ENCODE data around the gene CNIH2.
"Not testable (repeated sequence)": the region's sequence is repeated elsewhere in the genome, so short reads cannot be mapped to it uniquely, and the experiment has no call there.

Gene CNIH2

DNA sequence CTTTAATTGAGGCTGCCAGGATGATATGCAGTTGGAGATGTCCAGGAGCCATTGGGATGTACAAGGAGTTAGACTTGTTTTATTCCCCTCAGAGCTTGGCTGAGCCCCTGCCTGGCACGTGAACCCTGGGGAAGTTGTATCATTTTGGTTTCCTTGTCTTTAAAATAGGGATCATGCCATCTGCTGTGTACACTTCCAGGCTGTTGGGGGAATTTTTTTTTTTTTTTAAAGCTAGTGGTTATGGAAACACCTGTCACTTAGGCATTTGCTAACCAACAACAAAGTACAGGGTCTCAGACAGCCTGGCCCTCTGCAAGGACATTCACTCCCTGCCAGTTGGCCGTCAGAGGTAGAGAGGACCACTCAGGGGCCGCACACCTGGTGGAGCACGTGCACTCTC is 18.0 kb upstream of the CNIH2 start:
- DNase-seq: no peak

DNA sequence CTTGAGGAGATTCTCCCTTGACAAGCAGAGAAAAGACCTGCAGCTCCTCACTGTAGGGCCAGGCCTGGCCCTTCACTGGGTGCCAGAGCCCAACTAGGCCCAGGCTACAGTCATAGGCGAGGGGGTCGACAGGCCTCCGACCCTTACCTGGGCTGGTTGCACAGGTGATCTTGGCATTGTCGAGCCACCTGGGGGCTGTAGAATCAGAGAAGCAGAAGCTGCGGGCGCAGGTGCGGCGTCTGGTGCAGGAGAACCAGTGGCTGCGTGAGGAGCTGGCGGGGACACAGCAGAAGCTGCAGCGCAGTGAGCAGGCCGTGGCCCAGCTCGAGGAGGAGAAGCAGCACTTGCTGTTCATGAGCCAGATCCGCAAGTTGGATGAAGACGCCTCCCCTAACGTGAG is 16.4 kb upstream of the CNIH2 start:
- no peak for DNase-seq

DNA sequence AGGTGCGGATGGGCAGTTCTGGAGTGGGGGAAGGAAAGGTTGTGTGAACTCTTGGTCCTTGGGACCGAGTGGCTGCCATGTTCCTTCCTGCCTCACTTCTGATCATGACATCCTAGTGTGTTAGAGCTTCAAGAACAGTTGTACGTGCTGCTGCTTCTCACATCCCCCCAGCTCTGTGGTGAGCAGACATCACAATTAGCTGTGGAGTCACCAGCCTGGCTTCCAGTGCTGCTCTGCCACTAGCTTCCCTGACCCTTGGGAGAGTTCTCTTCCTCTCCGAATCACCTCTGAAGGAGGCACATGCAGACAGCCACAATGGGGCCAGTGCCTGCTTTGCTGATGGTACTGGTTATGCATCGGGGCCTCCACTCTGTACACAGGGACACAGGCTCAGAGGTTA is 15.8 kb upstream of the CNIH2 start:
- no peak for DNase-seq

DNA sequence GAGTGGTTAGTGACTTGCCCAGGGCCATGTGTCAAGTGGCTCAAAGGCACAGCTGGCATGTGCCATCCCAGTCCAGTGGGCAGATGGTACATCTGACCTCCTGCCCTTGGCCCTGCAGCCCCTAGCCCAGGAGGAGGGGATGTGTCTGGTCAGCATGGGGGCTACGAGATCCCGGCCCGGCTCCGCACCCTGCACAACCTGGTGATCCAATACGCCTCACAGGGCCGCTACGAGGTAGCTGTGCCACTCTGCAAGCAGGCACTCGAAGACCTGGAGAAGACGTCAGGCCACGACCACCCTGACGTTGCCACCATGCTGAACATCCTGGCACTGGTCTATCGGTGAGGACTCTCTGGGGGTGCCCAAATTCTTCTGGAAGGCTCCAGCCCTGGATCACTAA is 15.3 kb upstream of the CNIH2 start:
- DNase-seq: no peak

DNA sequence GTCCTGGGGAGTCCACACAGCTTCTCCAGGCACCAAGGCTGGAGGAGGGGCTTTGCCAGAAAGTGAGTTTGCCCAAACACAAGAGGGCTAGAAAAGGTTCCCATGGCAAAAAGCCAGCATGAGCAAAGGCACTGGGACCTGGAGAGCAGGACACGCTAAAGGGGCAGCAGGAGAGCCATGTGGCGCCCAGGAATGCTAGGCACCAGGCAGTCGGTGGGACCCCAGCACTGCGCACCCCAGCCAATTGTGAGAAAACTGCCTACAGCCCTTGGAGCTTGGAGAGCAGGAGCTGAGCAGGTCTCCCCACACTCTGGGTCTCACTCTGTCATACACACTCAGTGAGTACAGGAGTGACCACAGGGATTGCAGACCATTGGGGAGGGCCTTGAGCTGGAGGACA is 14.7 kb upstream of the CNIH2 start:
- no peak for DNase-seq

DNA sequence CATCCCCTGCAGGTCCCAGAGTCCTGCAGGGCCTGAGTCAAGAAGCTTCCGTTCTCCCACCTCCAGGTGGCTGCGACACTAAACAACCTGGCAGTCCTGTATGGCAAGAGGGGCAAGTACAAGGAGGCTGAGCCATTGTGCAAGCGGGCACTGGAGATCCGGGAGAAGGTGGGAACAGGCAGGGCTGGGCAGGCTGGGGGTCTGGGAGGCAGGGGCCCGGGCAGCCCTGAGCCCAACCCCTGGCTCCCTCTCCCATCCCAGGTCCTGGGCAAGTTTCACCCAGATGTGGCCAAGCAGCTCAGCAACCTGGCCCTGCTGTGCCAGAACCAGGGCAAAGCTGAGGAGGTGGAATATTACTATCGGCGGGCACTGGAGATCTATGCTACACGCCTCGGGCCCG is 14.2 kb upstream of the CNIH2 start:
- DNase-seq: no peak

DNA sequence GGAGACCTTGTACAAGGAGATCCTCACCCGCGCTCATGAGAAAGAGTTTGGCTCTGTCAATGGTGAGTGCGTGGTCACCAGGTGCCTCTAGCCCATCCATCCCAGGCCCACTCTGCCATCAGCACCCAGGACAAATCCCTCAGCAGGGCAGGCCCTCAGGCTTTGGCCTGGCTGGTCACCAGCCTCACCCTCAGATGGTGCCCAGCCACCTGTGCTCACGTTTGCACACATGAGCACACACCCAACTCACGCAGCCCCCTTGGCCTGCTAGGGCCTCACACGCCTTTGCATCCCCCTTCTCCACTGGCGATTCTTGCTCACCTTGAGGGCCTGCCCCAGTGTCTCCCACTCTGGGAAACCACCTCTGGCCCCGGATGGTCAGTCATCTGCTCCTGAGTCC is 13.6 kb upstream of the CNIH2 start:
- no peak for DNase-seq

DNA sequence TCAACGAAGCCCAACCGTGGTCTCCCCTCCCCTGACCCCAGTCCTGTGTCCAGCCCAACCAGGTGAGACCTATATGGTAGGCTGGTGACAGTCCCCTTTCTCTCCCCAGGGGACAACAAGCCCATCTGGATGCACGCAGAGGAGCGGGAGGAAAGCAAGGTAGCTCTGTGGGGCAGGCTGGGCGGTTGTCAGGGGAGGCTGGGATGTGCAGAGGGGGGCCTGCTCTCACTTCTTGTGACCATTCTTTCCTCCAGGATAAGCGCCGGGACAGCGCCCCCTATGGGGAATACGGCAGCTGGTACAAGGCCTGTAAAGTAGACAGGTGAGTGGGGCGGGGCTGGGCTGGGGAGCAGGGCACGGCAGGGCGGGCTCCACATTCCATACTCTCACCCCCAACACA is 13.1 kb upstream of the CNIH2 start:
- DNase-seq: peak; percentile 46

DNA sequence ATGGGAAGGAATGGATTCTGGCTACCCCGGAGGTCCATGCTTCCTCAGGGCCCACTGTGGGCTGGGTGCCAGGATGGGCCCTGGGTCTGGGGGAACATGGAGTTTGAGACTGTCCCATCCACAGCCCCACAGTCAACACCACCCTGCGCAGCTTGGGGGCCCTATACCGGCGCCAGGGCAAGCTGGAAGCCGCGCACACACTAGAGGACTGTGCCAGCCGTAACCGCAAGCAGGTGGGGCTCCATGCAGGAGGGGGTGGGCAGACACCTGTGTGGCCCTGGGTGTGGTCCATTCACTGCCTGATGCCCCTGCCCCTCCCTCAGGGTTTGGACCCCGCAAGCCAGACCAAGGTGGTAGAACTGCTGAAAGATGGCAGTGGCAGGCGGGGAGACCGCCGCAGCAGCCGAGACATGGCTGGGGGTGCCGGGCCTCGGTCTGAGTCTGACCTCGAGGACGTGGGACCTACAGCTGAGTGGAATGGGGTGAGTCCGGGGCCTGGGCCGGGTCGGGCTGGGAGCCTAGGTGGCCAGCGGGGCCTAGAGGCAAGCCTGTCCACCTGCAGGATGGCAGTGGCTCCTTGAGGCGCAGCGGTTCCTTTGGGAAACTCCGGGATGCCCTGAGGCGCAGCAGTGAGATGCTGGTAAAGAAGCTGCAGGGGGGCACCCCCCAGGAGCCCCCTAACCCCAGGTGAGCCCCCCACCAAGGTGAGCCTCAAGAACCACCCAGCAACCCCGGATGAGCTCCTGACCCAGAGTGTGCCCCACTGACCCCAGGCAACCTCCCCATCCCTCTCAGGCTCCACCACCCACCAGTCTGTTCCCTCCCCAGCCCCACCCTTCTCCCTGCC is 12.2 kb upstream of the CNIH2 start:
- no peak for DNase-seq

DNA sequence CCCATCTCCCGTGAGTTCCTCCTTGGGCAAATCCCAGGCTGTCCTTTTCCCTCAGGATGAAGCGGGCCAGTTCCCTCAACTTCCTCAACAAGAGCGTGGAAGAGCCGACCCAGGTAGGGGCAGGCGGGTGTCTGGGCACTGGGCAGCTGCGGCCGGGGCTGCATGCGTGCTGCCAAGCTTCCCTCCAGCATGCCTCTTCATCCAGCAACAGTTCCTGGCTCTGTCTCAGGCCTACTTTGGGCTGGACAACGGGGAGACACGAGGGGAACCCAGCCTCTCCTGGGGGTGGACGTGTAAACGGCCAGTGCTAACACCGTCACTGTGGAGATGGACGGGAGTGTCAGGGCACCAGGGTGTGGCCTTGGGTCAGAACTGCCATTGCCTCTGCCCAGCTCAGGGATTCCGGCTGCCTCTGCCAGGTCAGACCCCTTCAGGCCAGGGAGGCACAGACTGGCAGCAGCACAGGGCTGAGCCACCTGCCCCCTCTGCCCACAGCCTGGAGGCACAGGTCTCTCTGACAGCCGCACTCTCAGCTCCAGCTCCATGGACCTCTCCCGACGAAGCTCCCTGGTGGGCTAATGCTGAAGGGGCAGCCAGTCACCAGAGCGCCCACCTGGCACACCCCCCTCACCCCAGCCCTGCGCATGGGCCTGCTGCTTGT is 11.5 kb upstream of the CNIH2 start:
- no peak for DNase-seq

DNA sequence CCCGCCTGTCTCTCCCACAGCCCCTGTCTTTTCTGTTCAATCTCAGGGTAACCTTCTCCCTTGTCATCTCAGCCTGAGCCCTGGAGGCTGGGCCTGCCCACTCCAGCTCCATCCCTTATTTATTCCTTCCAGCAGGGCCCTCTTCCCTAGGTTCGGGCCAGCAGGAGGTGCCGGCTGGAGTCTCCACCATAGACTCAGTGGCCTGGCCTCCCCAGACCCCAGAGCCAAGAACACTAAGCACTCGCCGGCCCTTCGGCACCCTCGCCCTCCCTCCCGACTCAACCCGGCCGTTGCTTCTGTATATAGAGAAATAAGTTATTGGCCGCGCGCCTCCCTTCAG is 11.0 kb upstream of the CNIH2 start:
- no peak for DNase-seq

DNA sequence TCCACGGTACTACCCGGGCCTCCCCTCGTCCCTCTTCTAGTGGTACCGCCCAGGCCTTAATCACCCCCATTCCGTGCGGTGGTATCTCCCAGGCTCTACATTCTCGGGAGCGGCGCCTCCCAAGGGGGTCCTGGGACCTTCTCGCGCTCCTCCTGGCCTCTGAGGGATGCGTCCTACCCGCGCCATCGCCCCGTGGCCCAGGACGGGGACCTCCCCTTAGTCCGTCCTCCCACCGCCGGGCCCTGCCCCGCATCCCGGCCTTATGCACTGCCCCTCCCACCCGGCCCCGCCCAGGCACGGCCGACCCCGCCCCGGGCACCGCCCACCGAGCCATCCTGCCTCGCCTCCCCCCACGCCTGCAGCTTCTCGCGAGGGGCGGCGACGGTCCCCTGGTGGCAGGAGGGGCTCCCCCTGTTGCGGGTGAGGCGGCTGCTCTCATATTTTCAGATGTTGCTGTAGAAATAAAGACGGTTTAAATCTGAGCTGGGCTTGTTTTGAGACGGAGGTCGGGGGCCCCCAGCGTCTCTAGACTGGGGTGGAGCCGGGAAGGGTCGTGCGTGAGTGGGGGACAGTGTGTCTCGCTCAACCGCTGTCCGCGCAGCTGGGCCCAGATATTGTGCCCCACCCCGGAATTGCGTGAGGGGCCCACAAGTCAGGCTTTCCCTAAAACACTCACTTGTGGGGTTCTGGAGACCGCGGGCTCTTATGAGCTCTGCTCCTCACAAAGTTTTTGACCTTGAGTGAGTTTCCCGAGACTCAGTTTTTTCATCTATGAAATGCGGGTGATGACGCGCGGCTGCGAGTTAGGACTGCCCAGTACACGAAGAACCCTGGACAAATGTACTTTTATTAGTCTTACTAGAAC is 10.4 kb upstream of the CNIH2 start:
- peak; percentile 88 for DNase-seq

DNA sequence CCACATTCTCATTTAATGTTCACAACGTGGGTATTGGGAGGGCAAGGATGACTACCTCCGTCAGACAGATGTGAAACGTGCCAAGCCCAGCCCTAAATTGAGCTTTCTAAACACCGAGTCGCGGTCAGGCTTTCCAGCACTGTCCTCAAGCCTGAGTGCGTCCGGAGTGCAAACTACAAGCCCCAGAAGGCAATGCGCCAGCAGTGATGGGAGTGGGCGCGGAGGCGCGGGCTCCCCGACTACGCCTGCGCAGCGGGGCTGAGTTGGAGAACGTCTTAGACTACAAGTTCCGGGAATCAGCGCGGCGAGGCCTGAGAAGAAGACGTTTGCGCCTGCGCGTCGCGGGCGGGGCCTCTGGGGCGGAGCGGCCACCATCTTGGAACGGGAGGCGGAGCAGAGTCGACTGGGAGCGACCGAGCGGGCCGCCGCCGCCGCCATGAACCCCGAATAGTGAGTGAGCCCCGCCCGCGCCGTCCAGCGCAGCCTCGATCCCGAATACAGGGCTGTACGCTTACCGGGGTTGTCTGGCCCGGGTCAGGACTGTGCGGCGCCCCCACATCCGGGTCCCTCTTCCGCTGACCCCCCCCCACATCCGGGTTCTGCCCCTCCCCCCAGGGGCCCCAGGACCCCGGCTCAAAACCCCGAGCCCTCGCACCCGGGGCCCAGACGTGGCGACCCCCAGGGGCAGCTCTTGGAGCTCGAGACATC is 9.6 kb upstream of the CNIH2 start, which contains the start of gene RAB1B:
TSS of gene RAB1B (plus strand) at position 396 of the 708 bp plus-strand sequence. CDS start at position 437, 41 bp downstream.
- DNase-seq: peak; percentile 100

DNA sequence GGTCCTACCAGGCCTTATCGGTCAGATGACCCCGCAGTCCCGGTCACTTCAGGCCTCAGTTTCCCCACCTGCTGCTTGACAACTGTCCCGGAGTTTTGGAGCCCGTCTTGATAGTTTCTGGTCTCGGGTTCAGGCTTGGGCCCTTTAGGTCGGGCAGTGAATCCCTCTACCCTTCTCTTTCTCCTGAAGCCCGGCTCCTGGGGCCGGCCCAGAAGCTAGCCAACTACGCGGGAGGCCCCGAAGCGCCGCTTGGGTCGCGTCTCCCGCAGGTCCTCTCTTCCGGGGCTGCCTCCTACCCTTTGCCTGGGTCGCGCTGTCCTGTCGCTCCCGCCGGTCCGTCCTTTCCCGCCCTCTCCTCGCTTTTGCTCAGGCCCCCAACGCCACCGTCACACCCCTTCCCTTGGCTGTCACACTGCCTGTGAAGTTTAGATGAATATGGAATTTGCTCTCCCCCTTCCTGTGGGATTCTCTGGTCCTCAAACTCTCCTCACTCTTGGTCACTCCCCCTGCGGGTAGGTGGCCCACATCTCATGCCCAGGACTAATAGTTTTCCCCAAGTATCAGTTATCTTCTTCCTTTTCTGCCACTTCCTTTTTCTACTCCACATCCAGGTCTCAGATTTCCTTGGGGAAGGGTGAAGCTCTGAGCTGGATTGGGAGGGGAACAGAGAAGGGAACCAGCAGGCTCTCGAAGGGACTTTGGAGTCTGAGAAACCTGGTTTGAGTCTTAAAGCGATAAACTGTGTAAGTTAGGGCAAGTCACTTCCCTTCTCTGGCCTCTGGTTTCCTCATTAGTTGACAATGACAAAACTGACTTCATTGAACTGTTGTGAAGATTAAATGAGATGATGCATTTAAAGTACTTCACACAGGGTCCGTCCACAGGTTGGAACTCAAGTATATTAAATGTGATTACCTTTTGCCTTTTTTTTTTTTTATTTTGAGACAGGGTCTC is 8.7 kb upstream of the CNIH2 start:
- peak; percentile 29 for DNase-seq

DNA sequence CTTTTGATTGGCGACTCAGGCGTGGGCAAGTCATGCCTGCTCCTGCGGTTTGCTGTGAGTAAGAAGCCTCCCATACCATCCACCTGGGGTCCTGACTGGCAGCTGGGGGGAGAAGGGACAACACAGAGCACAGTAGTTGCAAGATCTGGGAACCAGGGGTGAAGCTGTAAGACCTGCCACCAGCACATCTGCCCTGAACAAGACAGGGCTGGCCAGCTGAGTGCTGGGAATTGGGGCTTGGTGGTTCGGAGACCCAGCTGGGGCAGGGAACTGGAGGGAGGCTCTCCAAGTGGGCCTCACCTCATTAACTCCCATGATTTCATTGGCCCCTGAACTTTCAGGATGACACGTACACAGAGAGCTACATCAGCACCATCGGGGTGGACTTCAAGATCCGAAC is 6.2 kb upstream of the CNIH2 start:
- DNase-seq: no peak

DNA sequence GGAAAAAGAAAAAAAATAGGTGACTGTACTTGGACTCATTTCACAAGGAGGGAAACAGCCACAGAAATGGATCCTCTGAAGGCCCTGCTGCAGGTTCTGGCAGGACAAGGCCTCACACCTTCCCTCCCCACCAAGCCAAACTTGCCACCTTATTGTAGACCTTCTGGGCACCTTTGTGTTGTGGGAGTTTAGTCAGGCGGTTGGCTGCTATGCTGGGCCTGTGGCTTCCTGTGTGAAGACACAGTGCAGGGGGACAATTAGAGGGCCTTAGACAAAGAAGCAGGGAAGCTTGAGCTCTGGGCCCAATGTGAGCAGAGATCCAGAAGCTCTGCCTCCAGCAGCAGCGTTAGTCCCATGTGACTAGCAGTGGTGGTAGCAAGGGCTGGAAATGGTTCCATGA is 5.4 kb upstream of the CNIH2 start:
- DNase-seq: no peak

DNA sequence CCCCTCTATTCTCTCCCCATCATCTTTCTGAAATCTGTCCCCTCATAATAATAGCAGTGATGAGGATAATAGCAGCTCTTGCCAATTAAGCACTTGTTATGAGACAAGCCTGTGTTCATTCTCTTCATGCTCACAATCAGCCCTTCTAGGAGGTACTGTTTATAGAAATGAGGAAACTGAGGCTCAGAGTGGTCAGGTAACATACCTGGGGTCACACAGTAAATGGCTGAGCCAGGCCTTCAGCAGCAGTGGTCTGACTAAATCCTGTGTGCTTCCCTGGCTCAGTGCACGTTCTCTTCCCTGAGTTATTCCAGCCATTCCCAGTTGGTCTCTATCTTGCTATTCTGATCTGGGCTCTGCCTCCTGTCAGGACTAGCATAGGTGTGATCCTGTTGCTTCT is 3.8 kb upstream of the CNIH2 start:
- no peak for DNase-seq

DNA sequence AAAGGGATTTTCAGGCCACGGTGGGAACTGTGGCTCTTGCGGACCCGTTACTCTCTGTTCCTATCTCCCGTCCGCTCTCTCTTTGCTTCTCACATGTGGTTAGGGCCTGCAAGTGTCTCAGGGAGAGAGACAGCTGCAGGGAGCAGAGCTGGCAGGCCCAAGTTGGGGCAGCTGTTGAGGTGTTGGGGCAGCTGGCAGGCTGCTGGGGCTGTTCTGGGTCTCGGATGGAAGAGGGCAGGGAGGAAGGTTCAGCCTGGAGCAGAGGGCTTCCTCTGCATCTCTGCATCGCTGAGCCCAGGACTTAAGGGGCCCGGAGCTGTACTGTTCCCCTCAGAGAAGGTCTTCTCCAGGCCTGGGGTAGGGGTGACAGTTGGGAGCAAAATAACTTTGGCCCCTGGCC is 2.6 kb upstream of the CNIH2 start:
- DNase-seq: no peak

DNA sequence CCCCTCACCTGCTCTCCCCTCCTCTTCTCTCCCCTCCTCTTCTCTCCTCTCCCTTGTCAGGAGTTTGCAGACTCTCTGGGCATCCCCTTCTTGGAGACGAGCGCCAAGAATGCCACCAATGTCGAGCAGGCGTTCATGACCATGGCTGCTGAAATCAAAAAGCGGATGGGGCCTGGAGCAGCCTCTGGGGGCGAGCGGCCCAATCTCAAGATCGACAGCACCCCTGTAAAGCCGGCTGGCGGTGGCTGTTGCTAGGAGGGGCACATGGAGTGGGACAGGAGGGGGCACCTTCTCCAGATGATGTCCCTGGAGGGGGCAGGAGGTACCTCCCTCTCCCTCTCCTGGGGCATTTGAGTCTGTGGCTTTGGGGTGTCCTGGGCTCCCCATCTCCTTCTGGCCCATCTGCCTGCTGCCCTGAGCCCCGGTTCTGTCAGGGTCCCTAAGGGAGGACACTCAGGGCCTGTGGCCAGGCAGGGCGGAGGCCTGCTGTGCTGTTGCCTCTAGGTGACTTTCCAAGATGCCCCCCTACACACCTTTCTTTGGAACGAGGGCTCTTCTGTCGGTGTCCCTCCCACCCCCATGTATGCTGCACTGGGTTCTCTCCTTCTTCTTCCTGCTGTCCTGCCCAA is 1.9 kb upstream of the CNIH2 start:
- no peak for DNase-seq

DNA sequence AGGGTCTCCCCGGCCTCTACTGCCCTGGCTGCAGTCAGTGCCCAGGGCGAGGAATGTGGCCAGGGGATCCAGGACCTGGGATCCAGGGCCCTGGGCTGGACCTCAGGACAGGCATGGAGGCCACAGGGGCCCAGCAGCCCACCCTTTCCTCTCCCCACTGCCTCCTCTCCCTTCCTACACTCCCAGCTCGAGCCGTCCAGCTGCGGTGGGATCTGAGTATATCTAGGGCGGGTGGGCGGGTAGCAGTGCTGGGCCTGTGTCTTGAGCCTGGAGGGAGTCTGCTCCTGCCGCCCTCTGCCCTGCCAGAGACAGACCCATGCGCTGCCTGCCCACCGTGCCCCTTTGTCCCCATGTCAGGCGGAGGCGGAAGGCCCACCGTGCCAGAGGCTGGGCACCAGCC is 1.4 kb upstream of the CNIH2 start:
- DNase-seq: not testable (repeated sequence)

DNA sequence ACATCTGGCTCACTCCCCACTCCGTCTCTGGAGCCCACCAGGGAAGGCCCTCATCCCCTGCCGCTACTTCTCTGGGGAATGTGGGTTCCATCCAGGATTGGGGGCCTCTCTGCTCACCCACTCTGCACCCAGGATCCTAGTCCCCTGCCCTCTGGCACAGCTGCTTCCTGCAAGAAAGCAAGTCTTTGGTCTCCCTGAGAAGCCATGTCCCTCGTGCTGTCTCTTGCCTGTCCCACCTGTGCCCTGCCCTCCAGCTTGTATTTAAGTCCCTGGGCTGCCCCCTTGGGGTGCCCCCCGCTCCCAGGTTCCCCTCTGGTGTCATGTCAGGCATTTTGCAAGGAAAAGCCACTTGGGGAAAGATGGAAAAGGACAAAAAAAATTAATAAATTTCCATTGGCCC is 911 bp upstream of the CNIH2 start:
- not testable (repeated sequence) for DNase-seq
